GM23338 (cell line): ENCODE data around the gene PHKG2. TPM values are rescaled to one million over a fixed set of nuclear protein-coding genes. Genes with fewer than 3 reads are reported as not detected.

Source experiments
- ATAC-seq: fragments of 200-7000 bp; cut with Tn5 transposase; 3 replicates; pipeline ENCODE4 v1.9.1; 2020
- DNase-seq: peaks from one replicate; pipeline ENCODE4 v3.0.0-alpha.2; 2015; ENCODE audit warnings: low spot score
- H2AFZ ChIP-seq: fragments of 200-600 bp; sonication (generic); 2 replicates; pipeline ENCODE4 v1.8.0; 2016; ENCODE audit warnings: antibody characterized with exemption, mild to moderate bottlenecking, moderate library complexity
- H3F3A ChIP-seq: fragments of 200-600 bp; sonication (generic); replicated peaks from 2 replicates; pipeline ENCODE4 v1.8.0; 2017; ENCODE audit warnings: antibody characterized with exemption, mixed run types, low read depth
- H3K27ac ChIP-seq: fragments of 200-600 bp; sonication (generic); 2 replicates; pipeline ENCODE4 v1.6.1; 2016; ENCODE audit warnings: low read depth
- H3K27me3 ChIP-seq: fragments of 200-600 bp; sonication (generic); 2 replicates; pipeline ENCODE4 v1.8.0; 2016; ENCODE audit warnings: mild to moderate bottlenecking, mixed run types, moderate library complexity; ENCODE audit not compliant: insufficient read depth
- H3K36me3 ChIP-seq: fragments of 200-600 bp; sonication (generic); 2 replicates; pipeline ENCODE4 v1.8.0; 2016; ENCODE audit warnings: mild to moderate bottlenecking; ENCODE audit not compliant: insufficient read depth
- H3K4me1 ChIP-seq: fragments of 200-600 bp; sonication (generic); 2 replicates; pipeline ENCODE4 v1.8.0; 2016; ENCODE audit warnings: mild to moderate bottlenecking, moderate library complexity; ENCODE audit not compliant: insufficient read depth
- H3K4me2 ChIP-seq: fragments of 200-600 bp; sonication (generic); 2 replicates; pipeline ENCODE4 v1.7.1; 2017; ENCODE audit warnings: mixed run types
- H3K4me3 ChIP-seq: fragments of 200-600 bp; sonication (generic); 2 replicates; pipeline ENCODE4 v1.6.1; 2016; ENCODE audit warnings: mixed run types
- H3K79me2 ChIP-seq: fragments of 200-600 bp; sonication (generic); replicated peaks from 2 replicates; pipeline ENCODE4 v1.8.0; 2017; ENCODE audit warnings: mild to moderate bottlenecking; ENCODE audit not compliant: insufficient read depth
- H3K9me2 ChIP-seq: fragments of 200-600 bp; sonication (generic); 2 replicates; pipeline ENCODE4 v1.8.0; 2017; ENCODE audit not compliant: insufficient read depth
- H4K20me1 ChIP-seq: fragments of 200-600 bp; sonication (generic); replicated peaks from 2 replicates; pipeline ENCODE4 v1.8.0; 2017; ENCODE audit warnings: mild to moderate bottlenecking; ENCODE audit not compliant: insufficient read depth
- H3K27ac Mint-ChIP-seq: 2 replicates; pipeline ENCODE4 v1.8.0; 2020; ENCODE audit warnings: inconsistent platforms, mild to moderate bottlenecking, moderate library complexity, mixed read lengths
- H3K27me3 Mint-ChIP-seq: 3 replicates; pipeline ENCODE4 v1.8.0; 2022; ENCODE audit warnings: low read depth, mild to moderate bottlenecking, moderate library complexity, mixed read lengths, inconsistent platforms; ENCODE audit not compliant: insufficient read depth, poor library complexity
- H3K36me3 Mint-ChIP-seq: 3 replicates; pipeline ENCODE4 v1.8.0; 2021; ENCODE audit warnings: low read depth, mild to moderate bottlenecking, inconsistent platforms, moderate library complexity, mixed read lengths
- H3K4me1 Mint-ChIP-seq: 3 replicates; pipeline ENCODE4 v1.8.0; 2020; ENCODE audit warnings: mild to moderate bottlenecking, inconsistent platforms, mixed read lengths
- H3K4me3 Mint-ChIP-seq: 3 replicates; pipeline ENCODE4 v1.8.0; 2021; ENCODE audit warnings: moderate library complexity, mild to moderate bottlenecking, inconsistent platforms, mixed read lengths
- H3K9me3 Mint-ChIP-seq: 3 replicates; pipeline ENCODE4 v1.8.0; 2020; ENCODE audit warnings: moderate library complexity, mild to moderate bottlenecking, inconsistent platforms, mixed read lengths
- EZH2 ChIP-seq: fragments of 200-600 bp; sonication (generic); IDR thresholded peaks from one replicate; pipeline ENCODE4 v1.8.0; 2017; ENCODE audit warnings: antibody characterized with exemption, mild to moderate bottlenecking, low read depth; ENCODE audit not compliant: unreplicated experiment
- EZH2phosphoT487 ChIP-seq: fragments of 200-600 bp; sonication (generic); IDR thresholded peaks from one replicate; pipeline ENCODE4 v1.8.1; 2018; ENCODE audit warnings: antibody characterized with exemption; ENCODE audit not compliant: unreplicated experiment
- NANOG ChIP-seq: IDR thresholded peaks from 2 replicates; pipeline ENCODE4 v1.6.1; 2016; ENCODE audit warnings: antibody characterized with exemption, borderline replicate concordance
- POLR2AphosphoS5 ChIP-seq: IDR thresholded peaks from 2 replicates; pipeline ENCODE4 v1.6.1; 2016; ENCODE audit warnings: antibody characterized with exemption, low read depth
- REST ChIP-seq: IDR thresholded peaks from one replicate; pipeline ENCODE4 v1.6.1; 2018; ENCODE audit warnings: antibody characterized with exemption; ENCODE audit not compliant: unreplicated experiment
- ZNF331 ChIP-seq: fragments of 250-450 bp; sonication (Bioruptor Pico); IDR thresholded peaks from 2 replicates; pipeline ENCODE4 v1.5.0; 2020; ENCODE audit warnings: low read depth, mild to moderate bottlenecking, moderate library complexity
- ZNF462 ChIP-seq: fragments of 250-450 bp; sonication (Bioruptor Pico); IDR thresholded peaks from 2 replicates; pipeline ENCODE4 v1.5.0; 2020; ENCODE audit warnings: mild to moderate bottlenecking, moderate library complexity
- polyA plus RNA-seq: library from polyadenylated mRNA; unstranded; fragments of >200 nt; fragmentation: Nextera tagmentation; extraction: Ambion mirVana; gene quantifications from 2 replicates; pipeline ENCODE4 v1.2.1, GENCODE V29; 2016
- total RNA-seq: library from RNA; depleted of rRNA; stranded (reverse); fragments of >200 nt; shearing (Covaris generic); gene quantifications from 2 replicates; pipeline ENCODE4 v1.2.3, GENCODE V29; 2014

The PHKG2 gene
- total and polyA plus RNA-seq, 2 experiments from 2014 or later = 26.9 to 27.0 TPM

DNA sequence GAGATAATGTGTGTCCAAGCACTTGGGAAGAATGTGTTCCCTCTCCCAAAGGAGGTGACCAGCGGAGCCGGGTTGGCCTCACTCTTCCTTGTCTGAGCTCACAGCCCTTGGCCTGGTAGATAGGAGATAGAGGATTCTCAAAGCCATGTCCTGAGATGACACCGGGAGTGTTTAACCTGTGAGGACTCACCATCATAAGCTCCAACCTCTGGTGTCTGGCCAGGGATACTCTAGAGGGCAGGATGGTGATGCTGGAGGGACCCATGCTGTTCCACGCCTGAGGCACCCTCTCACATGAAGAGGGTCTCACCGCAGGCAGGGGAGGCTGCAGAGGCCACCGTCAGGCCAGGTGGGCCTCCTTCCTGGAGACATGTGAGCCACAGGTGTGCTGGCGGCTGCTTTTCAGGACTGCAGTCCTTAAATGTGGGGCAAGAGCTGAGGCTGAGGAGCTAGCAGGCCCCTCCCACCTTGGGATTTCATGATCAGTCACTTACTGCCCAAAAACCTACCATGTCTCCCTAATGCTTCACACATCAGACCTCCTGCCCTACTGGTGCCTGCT lies 45.4 kb downstream of the PHKG2 start:
- H3K27ac ChIP-seq = no peak overlapping the region
- no peaks in the 10 kb centered on the region for H3K79me2 ChIP-seq
- H3F3A ChIP-seq = no peaks in the 10 kb centered on the region
- no peak overlapping the region for H3K4me2 ChIP-seq
- Mint-ChIP-seq H3K4me1 (peaks cover 4% of the 10 kb centered on the region; the same call in 2 of the 3 replicates), H3K27ac (no peak overlapping the region), H3K4me3 (no peak overlapping the region), H3K27me3 (peaks cover 3% of the 10 kb centered on the region), H3K9me3 (no peaks in the 10 kb centered on the region), H3K36me3 (no peaks in the 10 kb centered on the region)
- no peak for ATAC-seq
- no peaks in the 10 kb centered on the region for H3K27me3 ChIP-seq
- no peak overlapping the region for H3K4me3 ChIP-seq
- no peak for TF ChIP-seq ZNF331
- no peak for TF ChIP-seq EZH2phosphoT487
- no peak for TF ChIP-seq EZH2
- no peak for TF ChIP-seq POLR2AphosphoS5
- TF ChIP-seq REST = no peak
- no peak for TF ChIP-seq ZNF462 (CRISPR knock-in tag)
- TF ChIP-seq NANOG = no peak
- DNase-seq = no peak
- H2AFZ ChIP-seq = no peak overlapping the region
- no peaks in the 10 kb centered on the region for H3K4me1 ChIP-seq
- H3K36me3 ChIP-seq = no peaks in the 10 kb centered on the region
- H3K9me2 ChIP-seq = no peaks in the 10 kb centered on the region
- no peaks in the 10 kb centered on the region for H4K20me1 ChIP-seq
